GM12892 (cell line): ENCODE results near the gene POLH.

Experiments
- POLR2A ChIP-seq: IDR thresholded peaks from 2 replicates; pipeline ENCODE4 v1.6.1; 2011; ENCODE audit warnings: low read depth, low read length, control low read depth
- POLR2AphosphoS5 ChIP-seq: IDR thresholded peaks from 2 replicates; pipeline ENCODE4 v1.6.1; 2011; ENCODE audit warnings: low read depth, low read length, control low read depth

- no peak for TF ChIP-seq POLR2A
- no peak for TF ChIP-seq POLR2AphosphoS5
Measured at GRCh38 chr6:43625393-43625992, 49.5 kb downstream of the POLH start.
